Measurements from ENCODE around the gene SPC24.
A peak's percentile ranks its signal among the peaks of the same experiment; 100 is the strongest.

GRCh38 chr19:11164879-11165406 is 9.4 kb upstream of the SPC24 start:
- TF ChIP-seq POLR2AphosphoS5 (IDR thresholded peaks at IDR 0.05) (peak in 2 of 3 donors; percentile 60 to 78), POLR2A (IDR thresholded peaks at IDR 0.05) (no peak), EP300 (IDR thresholded peaks at IDR 0.05; ENCODE audit: low read depth) (no peak)
- TF ChIP-seq, protein P1, sequence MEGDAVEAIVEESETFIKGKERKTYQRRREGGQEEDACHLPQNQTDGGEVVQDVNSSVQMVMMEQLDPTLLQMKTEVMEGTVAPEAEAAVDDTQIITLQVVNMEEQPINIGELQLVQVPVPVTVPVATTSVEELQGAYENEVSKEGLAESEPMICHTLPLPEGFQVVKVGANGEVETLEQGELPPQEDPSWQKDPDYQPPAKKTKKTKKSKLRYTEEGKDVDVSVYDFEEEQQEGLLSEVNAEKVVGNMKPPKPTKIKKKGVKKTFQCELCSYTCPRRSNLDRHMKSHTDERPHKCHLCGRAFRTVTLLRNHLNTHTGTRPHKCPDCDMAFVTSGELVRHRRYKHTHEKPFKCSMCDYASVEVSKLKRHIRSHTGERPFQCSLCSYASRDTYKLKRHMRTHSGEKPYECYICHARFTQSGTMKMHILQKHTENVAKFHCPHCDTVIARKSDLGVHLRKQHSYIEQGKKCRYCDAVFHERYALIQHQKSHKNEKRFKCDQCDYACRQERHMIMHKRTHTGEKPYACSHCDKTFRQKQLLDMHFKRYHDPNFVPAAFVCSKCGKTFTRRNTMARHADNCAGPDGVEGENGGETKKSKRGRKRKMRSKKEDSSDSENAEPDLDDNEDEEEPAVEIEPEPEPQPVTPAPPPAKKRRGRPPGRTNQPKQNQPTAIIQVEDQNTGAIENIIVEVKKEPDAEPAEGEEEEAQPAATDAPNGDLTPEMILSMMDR (IDR thresholded peaks at IDR 0.05): no peak

Data from transverse colon (tissue), 4 donors.